Smooth muscle cell of the umbilical artery (primary cell): ENCODE results near the gene PIGV. TPM values are rescaled to one million over a fixed set of nuclear protein-coding genes. Genes with fewer than 3 reads are reported as not detected.

ENCODE experiments used
- total RNA-seq: library from RNA; depleted of rRNA; stranded (reverse); fragments of >200 nt; gene quantifications from 2 replicates; pipeline ENCODE4 v1.2.3, GENCODE V29; 2014

The PIGV gene
- total RNA-seq: 21.7 and 37.4 TPM in 2 replicates

DNA sequence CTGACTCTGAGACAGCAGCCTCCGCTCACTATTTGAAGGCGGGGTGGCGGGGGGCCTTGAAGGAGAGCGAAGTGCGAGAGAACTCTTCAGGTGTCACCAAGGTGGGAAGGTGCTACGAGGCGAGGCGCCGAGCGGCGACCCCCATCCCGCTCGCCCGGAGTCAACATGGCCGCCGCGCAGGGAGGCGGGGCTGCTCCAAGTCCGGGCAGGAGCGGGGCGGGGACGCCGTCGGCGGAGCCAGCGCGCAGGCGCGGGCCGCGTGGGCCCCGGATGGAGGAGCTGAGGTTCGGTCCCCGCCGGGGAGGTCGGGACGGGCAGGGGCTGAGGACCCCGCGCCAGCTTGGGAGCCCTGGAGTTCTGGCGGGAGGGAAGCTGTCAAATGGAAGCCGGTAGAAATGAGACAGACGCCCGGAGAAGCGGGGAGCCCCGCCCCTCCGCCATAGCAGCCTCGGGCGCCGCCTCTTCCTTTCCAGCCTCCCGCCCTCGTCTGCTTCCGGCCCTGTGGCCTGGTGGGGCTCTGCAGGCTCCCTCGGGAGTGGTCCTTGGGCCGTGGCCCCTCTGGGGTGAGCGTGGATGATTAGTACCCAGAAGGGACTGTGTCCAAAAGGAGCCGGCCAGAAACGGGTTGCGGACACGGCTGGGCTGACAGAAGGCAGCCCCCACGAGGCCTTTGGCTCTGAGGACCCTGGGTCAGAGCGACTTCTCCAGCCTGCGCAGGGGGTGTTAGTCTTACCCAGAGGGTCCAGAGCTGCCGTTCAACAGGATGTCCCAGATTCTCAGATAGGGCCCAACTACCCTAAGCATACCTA, at the start of gene PIGV:
Gene PIGV, plus strand, starts transcription at position 245 of the 809 bp plus-strand sequence. CDS start 2,866 bp downstream, outside the sequence.

DNA sequence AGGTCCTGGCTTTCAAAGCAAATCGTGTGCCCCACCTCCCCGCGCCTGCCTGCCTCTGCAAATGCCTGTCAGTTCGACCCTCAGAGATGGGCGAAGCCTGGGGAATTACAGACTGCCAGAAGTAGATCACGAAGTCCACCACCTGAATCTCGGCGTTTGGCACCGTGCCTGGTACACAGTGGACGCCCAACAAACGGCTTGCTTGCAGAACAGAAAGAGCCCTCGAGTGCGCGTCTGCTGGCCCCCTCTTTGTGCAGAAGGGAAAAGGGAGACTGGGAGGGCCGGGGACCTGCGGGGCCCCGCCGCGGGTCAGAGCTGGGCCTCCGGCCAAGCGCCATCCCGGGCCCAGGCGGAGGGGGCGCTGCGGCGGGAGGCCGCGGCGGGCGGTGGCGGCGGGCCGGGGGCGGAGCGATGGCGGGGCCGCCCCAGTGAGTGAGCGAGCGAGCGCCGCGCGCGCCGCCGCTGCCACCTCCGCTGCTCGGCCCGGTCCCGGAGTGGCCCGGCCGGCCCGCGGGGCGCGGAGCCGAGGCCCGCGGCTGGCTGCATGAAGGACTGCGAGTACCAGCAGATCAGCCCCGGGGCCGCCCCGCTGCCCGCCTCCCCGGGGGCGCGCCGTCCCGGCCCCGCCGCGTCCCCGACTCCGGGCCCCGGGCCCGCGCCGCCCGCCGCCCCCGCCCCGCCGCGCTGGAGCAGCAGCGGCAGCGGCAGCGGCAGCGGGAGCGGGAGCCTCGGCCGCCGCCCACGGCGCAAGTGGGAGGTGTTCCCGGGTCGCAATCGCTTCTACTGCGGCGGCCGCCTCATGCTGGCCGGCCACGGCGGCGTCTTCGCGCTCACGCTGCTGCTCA, 38.7 kb downstream of the PIGV start, which contains the start of gene ZDHHC18:
Gene ZDHHC18, plus strand, starts transcription at position 428 of the 845 bp plus-strand sequence. Its CDS starts 117 bp downstream, at position 545.

Other genes with a start within 250 kb of the PIGV start
- gene ARID1A, start 91.9 kb upstream of the PIGV start, total RNA-seq: 16.9 and 47.5 TPM in 2 replicates
- 5.6 and 14.1 TPM in 2 replicates for gene ZDHHC18, start 38.7 kb downstream of the PIGV start, total RNA-seq
- gene SFN, start 75.2 kb downstream of the PIGV start, total RNA-seq: 0.14 TPM in 1 of 2 replicates, not detected in the other
- 9.2 and 11.9 TPM in 2 replicates for gene GPN2, start 102.3 kb downstream of the PIGV start, total RNA-seq
- 6.0 and 7.4 TPM in 2 replicates for gene GPATCH3, start 112.5 kb downstream of the PIGV start, total RNA-seq
- not detected in 2 replicates for gene NR0B2, start 126.0 kb downstream of the PIGV start, total RNA-seq
- 14.0 and 31.8 TPM in 2 replicates for gene NUDC, start 133.8 kb downstream of the PIGV start, total RNA-seq
- gene KDF1, start 172.5 kb downstream of the PIGV start, total RNA-seq: not detected in 2 replicates
- gene TRNP1, start 205.7 kb downstream of the PIGV start, total RNA-seq: 14.8 and 17.0 TPM in 2 replicates
- 1.2 and 1.3 TPM in 2 replicates for gene TENT5B, start 224.9 kb downstream of the PIGV start, total RNA-seq